Inferior parietal cortex (tissue), 1 donor: Measurements from ENCODE around the gene RAPGEF6.

Experiments used
- DNase-seq: peaks from one replicate; pipeline ENCODE4 v3.0.0-alpha.2; 2016; ENCODE audit errors: extremely low spot score

RAPGEF6 gene

DNA sequence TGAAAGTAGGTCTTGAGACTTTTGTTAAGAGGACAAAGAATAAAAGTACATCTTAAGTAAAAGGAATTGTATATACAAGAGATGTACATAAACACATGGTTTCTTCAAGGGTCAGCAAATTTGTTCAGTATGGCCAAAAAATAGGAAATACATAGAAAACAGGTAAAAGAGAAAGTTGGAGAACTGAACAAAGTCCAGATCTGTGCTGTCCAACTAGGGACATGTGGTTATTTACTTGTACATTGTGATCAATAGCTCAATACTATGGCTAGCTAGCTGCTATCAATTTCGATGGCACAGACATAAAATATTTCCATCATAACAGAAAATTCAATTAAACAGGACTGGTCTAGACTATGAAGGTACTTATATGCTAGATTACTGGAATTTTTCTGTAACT, 92.3 kb downstream of the RAPGEF6 start:
- DNase-seq = no peak

DNA sequence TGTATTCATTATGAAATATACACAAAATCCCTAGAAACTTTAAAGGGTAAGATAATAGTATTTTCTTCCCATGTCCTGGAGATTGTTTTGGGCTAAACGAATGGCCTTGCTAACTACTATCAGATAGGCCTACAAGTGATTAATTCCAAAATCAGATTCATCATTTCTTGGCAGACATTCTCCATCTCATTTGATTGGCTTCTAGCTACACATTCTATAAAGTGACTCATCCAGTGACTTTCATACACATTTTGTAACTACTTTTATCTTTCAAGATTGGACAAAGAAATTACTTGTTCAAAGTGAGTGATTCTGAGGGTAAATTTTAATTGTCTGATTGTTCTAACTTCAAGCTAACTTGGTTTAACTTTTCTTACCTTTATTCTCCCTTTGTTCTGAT, 93.3 kb downstream of the RAPGEF6 start:
- DNase-seq = no peak

DNA sequence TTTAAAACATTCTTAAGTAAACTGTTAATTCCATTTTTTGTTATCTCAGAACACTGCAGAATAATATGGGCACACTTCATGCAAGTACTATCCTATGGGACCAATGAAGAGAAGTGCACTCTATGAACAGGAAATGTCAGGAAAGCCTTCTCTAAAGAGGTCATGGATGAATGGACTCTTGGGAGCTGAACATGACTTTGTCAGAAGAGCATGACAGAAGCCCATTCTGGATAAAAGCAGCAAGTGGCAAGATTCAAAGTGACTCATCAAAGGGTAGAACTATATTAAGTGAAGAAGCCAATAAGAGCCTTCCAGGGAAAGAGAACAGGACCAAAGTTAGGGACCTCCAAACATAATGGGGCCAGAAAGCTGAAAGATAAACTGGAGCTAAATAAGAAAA, 94.0 kb downstream of the RAPGEF6 start:
- no peak for DNase-seq

DNA sequence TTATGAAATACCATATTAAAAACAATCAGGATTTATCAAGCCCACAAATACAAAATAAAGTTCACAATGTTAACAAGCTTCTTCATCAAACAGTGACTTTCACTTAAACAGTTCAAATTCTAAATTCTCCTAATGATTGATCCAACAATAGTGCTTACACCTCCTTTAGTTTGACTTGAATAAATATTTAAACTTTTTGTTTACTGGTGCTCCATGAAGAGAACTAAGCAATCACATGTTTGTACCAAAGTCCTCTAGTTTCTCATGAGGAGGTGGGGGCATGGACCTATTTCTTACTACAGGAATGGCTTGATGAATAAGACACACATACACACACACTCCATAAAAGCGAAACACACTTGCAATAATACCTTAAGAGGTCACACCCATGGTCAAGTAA, 95.8 kb downstream of the RAPGEF6 start:
- no peak for DNase-seq

DNA sequence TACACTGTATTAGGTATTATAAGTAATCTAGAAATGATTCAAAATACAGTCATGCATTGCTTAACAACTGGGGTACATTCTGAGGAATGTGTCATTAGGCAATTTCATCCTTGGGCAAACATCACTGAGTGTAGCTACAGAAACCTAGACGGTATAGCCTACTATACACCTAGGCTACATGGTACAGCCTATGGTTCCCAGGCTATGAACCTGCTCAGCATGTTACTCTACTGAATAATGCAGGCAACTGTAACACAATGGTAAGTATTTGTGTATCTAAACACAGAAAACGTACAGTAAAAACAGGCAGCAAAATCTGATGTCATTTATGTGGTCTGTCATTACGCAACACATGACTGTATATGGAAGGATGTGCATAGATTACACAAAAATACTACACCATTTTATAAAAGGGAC, 96.8 kb downstream of the RAPGEF6 start:
- no peak for DNase-seq

DNA sequence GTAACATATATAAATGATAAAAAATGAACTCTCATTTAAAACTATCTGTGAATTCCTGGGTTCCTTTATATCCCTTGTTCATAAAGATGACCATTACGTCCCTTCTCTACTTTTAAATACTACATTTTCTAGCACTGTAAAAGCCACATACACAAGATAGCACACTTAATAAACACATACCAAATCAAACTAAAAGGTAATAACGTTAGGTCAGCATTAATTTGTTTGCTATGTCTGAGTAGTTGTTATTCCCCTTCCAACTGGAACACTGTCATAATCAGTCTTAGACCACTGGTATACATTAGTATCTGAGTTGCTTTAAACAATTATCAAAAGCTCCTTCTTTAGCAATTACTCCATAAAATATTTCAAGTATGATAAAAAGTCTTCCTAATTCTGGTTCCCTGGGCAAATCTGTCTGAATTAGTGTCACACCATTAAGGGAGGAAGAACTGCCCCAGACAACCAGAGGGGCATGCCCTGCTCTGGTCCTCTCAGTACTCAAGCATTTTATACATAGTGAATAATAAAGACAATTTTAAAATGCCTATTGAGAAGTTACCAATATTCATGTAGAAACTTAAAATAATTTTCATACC, 98.1 kb downstream of the RAPGEF6 start:
- no peak for DNase-seq

GRCh38 chr5:131536211-131536826, 98.7 kb downstream of the RAPGEF6 start:
- no peak for DNase-seq

DNA sequence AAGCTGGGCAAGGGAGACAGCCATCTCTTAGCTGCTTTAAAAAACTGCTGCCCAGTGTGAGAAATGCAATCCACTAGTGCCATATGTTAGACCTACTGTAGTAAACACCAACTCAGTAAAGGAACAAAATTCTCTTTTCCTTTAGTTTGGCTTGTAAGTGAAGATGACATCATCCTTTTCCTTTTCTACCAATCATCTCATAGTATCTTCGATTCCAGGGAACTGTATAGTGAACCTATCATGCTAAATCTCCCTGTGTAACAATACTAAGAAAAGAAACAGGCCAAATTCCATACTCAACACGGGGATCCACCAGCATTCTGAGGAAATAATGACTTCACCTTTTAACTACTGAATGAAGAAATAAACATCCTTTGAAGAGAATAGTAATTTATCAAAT, 100.1 kb downstream of the RAPGEF6 start:
- no peak for DNase-seq

DNA sequence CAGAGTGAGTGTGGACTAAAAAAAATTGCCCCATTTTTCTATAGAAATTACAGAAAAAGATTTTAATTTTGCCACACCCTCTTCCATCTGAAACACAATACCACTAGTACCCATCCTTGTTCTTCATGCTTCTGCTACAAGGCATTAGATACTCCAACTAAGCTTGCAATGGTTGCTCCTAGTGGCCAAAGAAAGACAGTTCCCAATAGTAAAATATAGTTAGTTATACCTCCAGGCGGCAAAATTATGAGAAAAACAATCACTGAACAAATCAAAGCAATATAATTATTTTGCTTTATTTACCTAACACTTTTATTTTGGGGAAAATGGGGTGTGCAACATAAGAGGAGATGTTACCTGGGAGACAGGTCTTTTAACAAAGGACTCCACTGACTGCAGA, 101.2 kb downstream of the RAPGEF6 start:
- no peak for DNase-seq

GRCh38 chr5:131532031-131532640, 102.9 kb downstream of the RAPGEF6 start:
- DNase-seq = no peak

DNA sequence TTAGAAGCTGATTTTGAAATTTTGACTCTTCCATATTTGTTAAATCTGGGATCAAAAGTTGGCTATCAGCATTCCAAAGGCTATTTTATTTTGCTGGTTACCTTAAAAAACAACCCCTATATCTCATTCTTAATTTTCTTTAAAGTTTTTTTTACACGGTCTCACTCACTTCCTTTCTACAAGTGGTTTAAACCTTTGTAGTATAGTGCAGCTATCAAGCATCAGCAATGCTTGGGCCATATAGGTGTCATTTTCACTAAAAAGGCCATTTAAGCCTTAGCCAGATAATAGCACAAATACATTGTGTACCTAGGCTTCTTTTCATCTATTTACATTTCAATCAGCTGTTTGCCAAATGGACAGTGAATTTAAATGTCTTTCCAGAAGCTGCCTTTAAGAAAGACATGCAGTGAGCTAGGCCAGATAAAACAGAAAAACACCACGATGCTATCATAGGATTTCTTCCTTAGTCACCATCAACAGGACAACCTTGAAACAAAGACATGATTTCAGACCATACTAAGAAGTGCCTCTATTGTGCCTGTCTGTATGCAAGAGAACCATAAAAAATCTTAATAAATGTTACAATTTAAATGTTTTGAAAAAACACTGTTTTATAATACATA, 104.2 kb downstream of the RAPGEF6 start:
- no peak for DNase-seq

DNA sequence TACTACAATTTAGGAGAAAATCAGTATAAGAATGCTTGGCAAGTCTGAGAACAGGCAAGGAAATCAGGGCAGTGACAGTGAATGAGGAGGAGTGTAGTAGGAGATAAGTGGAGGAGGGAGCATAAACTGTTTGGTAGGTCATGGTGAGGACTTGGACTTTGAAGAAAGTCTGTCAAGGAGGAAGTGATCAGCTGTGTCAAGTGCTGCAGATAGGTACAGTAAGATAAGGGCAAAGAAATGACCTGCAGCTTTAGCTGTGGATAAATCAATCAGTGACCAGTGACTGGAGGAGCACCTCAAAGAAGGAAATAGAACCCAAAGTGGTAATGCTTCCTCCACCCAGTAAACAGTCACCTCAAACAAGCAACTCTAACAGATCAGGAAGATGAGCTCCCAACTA, 106.3 kb downstream of the RAPGEF6 start:
- no peak for DNase-seq

GRCh38 chr5:131525805-131526204, 109.2 kb downstream of the RAPGEF6 start:
- no peak for DNase-seq

DNA sequence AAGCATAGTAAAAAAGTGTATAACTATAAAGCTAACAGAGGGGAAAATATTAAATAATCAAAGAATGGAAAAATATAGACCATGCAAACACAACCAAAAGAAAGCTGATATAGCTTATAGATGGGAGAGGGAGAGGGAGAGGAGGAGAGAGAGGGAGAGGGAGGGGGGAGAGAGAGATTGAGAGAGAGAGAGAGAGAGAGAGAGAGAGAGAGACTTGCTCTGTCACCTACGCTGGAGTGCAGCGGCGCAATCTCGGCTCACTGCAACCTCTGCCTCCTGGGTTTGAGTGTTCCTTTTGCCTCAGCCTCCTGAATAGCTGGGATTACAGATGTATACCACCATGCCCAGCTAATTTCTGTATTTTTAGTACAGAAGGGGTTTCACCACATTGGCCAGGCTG, 110.6 kb downstream of the RAPGEF6 start:
- no peak for DNase-seq

- no peak for DNase-seq
Observed at GRCh38 chr5:131523500-131524185, 111.4 kb downstream of the RAPGEF6 start.

GRCh38 chr5:131521252-131521651, 113.8 kb downstream of the RAPGEF6 start:
- no peak for DNase-seq

DNA sequence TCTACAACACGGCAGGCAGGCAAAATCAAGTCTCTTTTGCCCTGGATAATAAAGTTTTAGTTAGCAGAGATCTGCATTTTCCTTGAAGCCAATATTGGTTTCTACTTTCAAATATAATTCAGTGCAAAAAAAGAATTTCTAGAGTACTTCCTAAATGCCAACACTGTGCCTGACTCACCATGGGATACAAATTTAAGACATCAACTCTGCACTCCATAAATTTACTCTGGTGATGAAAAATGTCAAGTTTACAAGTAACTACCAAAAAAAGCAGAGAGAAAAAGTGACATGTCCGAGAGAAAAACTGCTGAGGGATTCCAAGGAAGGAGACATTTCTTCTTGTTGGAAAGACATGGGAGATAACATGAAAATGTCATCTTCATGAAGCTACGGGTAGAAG, 119.7 kb downstream of the RAPGEF6 start:
- no peak for DNase-seq

- no peak for DNase-seq
Observed at GRCh38 chr5:131514316-131515283, 120.4 kb downstream of the RAPGEF6 start.

- DNase-seq = no peak
Observed at GRCh38 chr5:131513780-131514179, 121.2 kb downstream of the RAPGEF6 start.

DNA sequence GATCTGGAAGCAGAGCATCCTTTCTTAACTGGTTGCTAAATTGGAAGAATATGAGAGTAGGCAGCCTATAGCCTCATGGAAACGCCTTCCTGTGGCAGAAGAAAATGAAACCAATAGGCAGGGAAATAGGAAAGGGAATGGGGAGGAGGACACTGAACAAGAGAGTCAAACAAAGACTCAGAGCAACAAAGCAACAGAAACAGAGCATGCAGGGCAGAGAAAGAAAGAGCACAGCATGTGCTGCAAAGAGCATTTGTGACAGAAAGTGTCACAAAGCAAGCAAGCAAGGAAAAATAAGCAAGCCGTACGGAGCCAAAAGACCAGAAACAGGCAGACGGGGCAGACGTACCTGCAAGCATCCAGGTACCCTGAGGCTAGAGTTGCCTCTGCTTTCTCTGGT, 123.1 kb downstream of the RAPGEF6 start:
- no peak for DNase-seq

- DNase-seq = no peak
Observed at GRCh38 chr5:131509801-131510200, 125.2 kb downstream of the RAPGEF6 start.
